ENCODE data around the gene CHST5. TPM values are rescaled to one million over a fixed set of nuclear protein-coding genes. Genes with fewer than 3 reads are reported as not detected.

Gene CHST5
- total and polyA plus RNA-seq, 9 donors: 0.08 to 1.00 (median 0.63) TPM; not detected in 1

GRCh38 chr16:75529959-75530358, 5.9 kb downstream of the CHST5 start:
- TF ChIP-seq POLR2A (IDR thresholded peaks at IDR 0.05) (no peak), CTCF (IDR thresholded peaks at IDR 0.05) (no peak), EP300 (IDR thresholded peaks at IDR 0.05) (no peak)
- H3K9me3 ChIP-seq: no peaks in the 10 kb centered on the region
- 95 to 97% (median 97%) methylated on average over 27 to 29 of the region's 29 CpGs for WGBS, 3 donors
- no peak for DNase-seq
- no peak overlapping the region for H3K4me3 ChIP-seq
- no peaks in the 10 kb centered on the region for H3K4me1 ChIP-seq (ENCODE audit: insufficient read depth)
- intact Hi-C loops (cut with DNase I): no loop called here
- no peak overlapping the region for H3K27ac ChIP-seq
- H3K27me3 ChIP-seq: no peaks in the 10 kb centered on the region
- H3K36me3 ChIP-seq: no peaks in the 10 kb centered on the region

GRCh38 chr16:75529056-75529905, 6.6 kb downstream of the CHST5 start:
- intact Hi-C loops (cut with DNase I): no loop called here
- H3K36me3 ChIP-seq: no peaks in the 10 kb centered on the region
- TF ChIP-seq CTCF (IDR thresholded peaks at IDR 0.05) (no peak), POLR2A (IDR thresholded peaks at IDR 0.05) (no peak), EP300 (IDR thresholded peaks at IDR 0.05) (no peak)
- no peaks in the 10 kb centered on the region for H3K9me3 ChIP-seq
- H3K4me3 ChIP-seq: no peak overlapping the region
- 91 to 96% (median 92%) methylated on average over 73 to 81 of the region's 81 CpGs for WGBS, 3 donors
- DNase-seq: no peak
- H3K27ac ChIP-seq: no peak overlapping the region
- H3K27me3 ChIP-seq: no peaks in the 10 kb centered on the region
- H3K4me1 ChIP-seq (ENCODE audit: insufficient read depth): no peaks in the 10 kb centered on the region

GRCh38 chr16:75527825-75528299, 8.0 kb downstream of the CHST5 start:
- no peak for DNase-seq
- H3K36me3 ChIP-seq: no peaks in the 10 kb centered on the region
- H3K4me3 ChIP-seq: no peak overlapping the region
- no peak overlapping the region for H3K27ac ChIP-seq
- TF ChIP-seq POLR2A (IDR thresholded peaks at IDR 0.05) (no peak), CTCF (IDR thresholded peaks at IDR 0.05) (no peak), EP300 (IDR thresholded peaks at IDR 0.05) (no peak)
- no peaks in the 10 kb centered on the region for H3K9me3 ChIP-seq
- intact Hi-C loops (cut with DNase I): no loop called here
- 86 to 90% (median 89%) methylated on average over 5 of the region's 5 CpGs for WGBS, 3 donors
- H3K27me3 ChIP-seq: no peaks in the 10 kb centered on the region
- no peaks in the 10 kb centered on the region for H3K4me1 ChIP-seq (ENCODE audit: insufficient read depth)

- Histone ChIP-seq H3K4me1 (ENCODE audit: insufficient read depth) (no peaks in the 10 kb centered on the region), H3K27ac (no peak overlapping the region), H3K36me3 (no peaks in the 10 kb centered on the region), H3K9me3 (no peaks in the 10 kb centered on the region), H3K27me3 (no peaks in the 10 kb centered on the region), H3K4me3 (no peak overlapping the region)
- intact Hi-C loops (cut with DNase I): no loop called here
- no peak for DNase-seq
- WGBS, 3 donors: 70 to 86% (median 85%) methylated on average over 5 of the region's 5 CpGs
- no peak for TF ChIP-seq EP300 (IDR thresholded peaks at IDR 0.05)
- no peak for TF ChIP-seq POLR2A (IDR thresholded peaks at IDR 0.05)
- TF ChIP-seq CTCF (IDR thresholded peaks at IDR 0.05): no peak
These were observed 9.7 kb downstream of the CHST5 start for GRCh38 chr16:75526032-75526790.
